ENCODE measurements around the gene UBAP1L.
"Not testable (repeated sequence)": the region's sequence is repeated elsewhere in the genome, so short reads cannot be mapped to it uniquely, and the experiment has no call there.

GRCh38 chr15:65044218-65044617 lies 70.8 kb downstream of the UBAP1L start:
- TF ChIP-seq POLR2A (IDR thresholded peaks at IDR 0.05); CTCF (IDR thresholded peaks at IDR 0.05 in 8 of 11, conservative IDR thresholded peaks at IDR 0.05 in 3 of 11): not testable (repeated sequence)
